Liver (tissue), 9 donors: ENCODE results near the gene BTBD17. TPM values are rescaled to one million over a fixed set of nuclear protein-coding genes. Genes with fewer than 3 reads are reported as not detected.

Experiments
- DNase-seq: peaks from one replicate; pipeline ENCODE4 v3.0.0-alpha.2; 2017; ENCODE audit warnings: low spot score
- H3K27ac ChIP-seq, 2 donors: one replicate each; pipeline ENCODE4 v1.7.0; 2013; ENCODE audit warnings: inconsistent platforms in 2 of 2, low read length in 2 of 2, control low read depth in 1 of 2, low read depth in 1 of 2, mild to moderate bottlenecking in 1 of 2
- H3K27me3 ChIP-seq, 4 donors: one replicate each; pipeline versions ENCODE4 v1.6.1 to v1.7.0; 2013; ENCODE audit warnings: low read length in 3 of 4, inconsistent platforms in 1 of 4, mild to moderate bottlenecking in 1 of 4, moderate library complexity in 1 of 4; ENCODE audit not compliant: control insufficient read depth in 4 of 4, insufficient read depth in 4 of 4
- H3K36me3 ChIP-seq, 4 donors: one replicate each; pipeline versions ENCODE4 v1.6.1 to v1.7.0; 2013; ENCODE audit warnings: low read length in 3 of 4, mild to moderate bottlenecking in 3 of 4, low read depth in 1 of 4, moderate library complexity in 1 of 4; ENCODE audit not compliant: control insufficient read depth in 4 of 4, insufficient read depth in 3 of 4
- H3K4me1 ChIP-seq, 4 donors: one replicate each; pipeline versions ENCODE4 v1.6.1 to v1.7.0; 2013; ENCODE audit warnings: low read length in 3 of 4, mild to moderate bottlenecking in 3 of 4, moderate library complexity in 1 of 4; ENCODE audit not compliant: control insufficient read depth in 4 of 4, insufficient read depth in 4 of 4
- H3K4me3 ChIP-seq, 3 donors: one replicate each; pipeline versions ENCODE4 v1.6.1 to v1.7.0; 2013; ENCODE audit warnings: low read length in 3 of 3, control low read depth in 1 of 3, low read depth in 1 of 3, mild to moderate bottlenecking in 1 of 3
- H3K9ac ChIP-seq, 2 donors: one replicate each; pipeline ENCODE4 v1.7.0; 2013; ENCODE audit warnings: low read length in 2 of 2, mild to moderate bottlenecking in 2 of 2, moderate library complexity in 2 of 2, control low read depth in 1 of 2, low read depth in 1 of 2
- H3K9me3 ChIP-seq, 4 donors: one replicate each; pipeline versions ENCODE4 v1.6.1 to v1.7.0; 2013; ENCODE audit warnings: low read length in 3 of 4; ENCODE audit not compliant: control insufficient read depth in 4 of 4
- ATF3 ChIP-seq: IDR thresholded peaks from 2 replicates; pipeline ENCODE4 v1.6.1; 2016; ENCODE audit warnings: antibody characterized with exemption
- CTCF ChIP-seq: fragments of 150-350 bp; IDR thresholded peaks from 2 replicates; pipeline ENCODE4 v1.5.1; 2017; ENCODE audit warnings: improper control_type of control experiment, low read depth, low read length; ENCODE audit not compliant: missing input control
- EGR1 ChIP-seq, 2 donors: IDR thresholded peaks; 2 replicates each; pipeline ENCODE4 v1.6.1; 2016 to 2018; ENCODE audit warnings: antibody characterized with exemption in 2 of 2, low read depth in 2 of 2
- FOXA1 ChIP-seq: IDR thresholded peaks from 2 replicates; pipeline ENCODE4 v1.6.1; 2016; ENCODE audit warnings: antibody characterized with exemption
- FOXA2 ChIP-seq: IDR thresholded peaks from 2 replicates; pipeline ENCODE4 v1.6.1; 2016; ENCODE audit warnings: antibody characterized with exemption
- GABPA ChIP-seq, 2 donors: IDR thresholded peaks in 1 of 2; conservative IDR thresholded peaks in 1 of 2; 2 replicates each; pipeline ENCODE4 v1.6.1; 2016; ENCODE audit warnings: antibody characterized with exemption in 2 of 2, mild to moderate bottlenecking in 1 of 2, moderate library complexity in 1 of 2
- HNF4A ChIP-seq, 2 donors: conservative IDR thresholded peaks; 2 replicates each; pipeline ENCODE4 v1.6.1; 2016; ENCODE audit warnings: antibody characterized with exemption in 2 of 2, mild to moderate bottlenecking in 2 of 2
- HNF4G ChIP-seq: IDR thresholded peaks from 2 replicates; pipeline ENCODE4 v1.6.1; 2016; ENCODE audit warnings: antibody characterized with exemption
- JUND ChIP-seq, 2 donors: IDR thresholded peaks; 2 replicates each; pipeline ENCODE4 v1.6.1; 2016; ENCODE audit warnings: antibody characterized with exemption in 2 of 2
- MAX ChIP-seq: IDR thresholded peaks from 2 replicates; pipeline ENCODE4 v1.6.1; 2016; ENCODE audit warnings: antibody characterized with exemption
- NR2F2 ChIP-seq: IDR thresholded peaks from 2 replicates; pipeline ENCODE4 v1.6.1; 2016; ENCODE audit warnings: antibody characterized with exemption
- RAD21 ChIP-seq, 2 donors: IDR thresholded peaks; 2 replicates each; pipeline ENCODE4 v1.6.1; 2016; ENCODE audit warnings: antibody characterized with exemption in 2 of 2, mild to moderate bottlenecking in 2 of 2
- REST ChIP-seq: IDR thresholded peaks from 2 replicates; pipeline ENCODE4 v1.6.1; 2016; ENCODE audit warnings: antibody characterized with exemption, mild to moderate bottlenecking
- RXRA ChIP-seq, 2 donors: IDR thresholded peaks; 2 replicates each; pipeline ENCODE4 v1.6.1; 2017 to 2018; ENCODE audit warnings: antibody characterized with exemption in 2 of 2, mild to moderate bottlenecking in 1 of 2
- SP1 ChIP-seq: IDR thresholded peaks from 2 replicates; pipeline ENCODE4 v1.6.1; 2018; ENCODE audit warnings: antibody characterized with exemption, mild to moderate bottlenecking
- TAF1 ChIP-seq: conservative IDR thresholded peaks from 2 replicates; pipeline ENCODE4 v1.6.1; 2016; ENCODE audit warnings: antibody characterized with exemption, mild to moderate bottlenecking
- YY1 ChIP-seq: IDR thresholded peaks from 2 replicates; pipeline ENCODE4 v1.6.1; 2016; ENCODE audit warnings: antibody characterized with exemption, mild to moderate bottlenecking
- ZBTB33 ChIP-seq: IDR thresholded peaks from 2 replicates; pipeline ENCODE4 v1.6.1; 2016; ENCODE audit warnings: antibody characterized with exemption
- WGBS: extraction: QIAGEN DNeasy Blood & Tissue Kit; methylation state at CpG from one replicate; pipeline ENCODE4 v1.1.7; 2013; 5-methylcytosine and 5-hydroxymethylcytosine counted together
- polyA plus RNA-seq, 2 donors: library from polyadenylated mRNA; stranded (reverse) in 1 of 2; unstranded in 1 of 2; fragments of 200-250 nt in 1 of 2; fragments of >200 nt in 1 of 2; fragmentation: Nextera tagmentation in 1 of 2; extraction: Ambion mirVana in 1 of 2; gene quantifications; one replicate each; pipeline versions ENCODE4 v1.2.1 to v1.2.3, GENCODE V29; 2013 to 2015
- total RNA-seq, 2 donors: library from RNA; depleted of rRNA; stranded (reverse); fragments of >200 nt; gene quantifications; one replicate each; pipeline ENCODE4 v1.2.3, GENCODE V29; 2014
- donor health status: healthy.
- donor health status: healthy.
- donor health status: healthy.
- donor health status: healthy.
- donor health status: healthy.

The BTBD17 gene
- total and polyA plus RNA-seq, 4 donors, result not detected

- 64% methylated on average over 10 of the region's 10 CpGs for WGBS
- Histone ChIP-seq H3K27me3 (no peaks in the 10 kb centered on the region), H3K9ac (no peak overlapping the region), H3K4me3 (no peak overlapping the region), H3K36me3 (no peaks in the 10 kb centered on the region), H3K9me3 (no peaks in the 10 kb centered on the region), H3K27ac (no peak overlapping the region), H3K4me1 (peaks cover 3 to 18% (median 13%) of the 10 kb centered on the region in 4 donors)
- no peak for TF ChIP-seq FOXA2
- no peak for TF ChIP-seq CTCF
- TF ChIP-seq GABPA (IDR thresholded peaks at IDR 0.05 in 1 of 2, conservative IDR thresholded peaks at IDR 0.05 in 1 of 2), result no peak
- no peak for TF ChIP-seq HNF4G
- TF ChIP-seq NR2F2, result no peak
- no peak for TF ChIP-seq MAX
- no peak for TF ChIP-seq YY1
- TF ChIP-seq JUND (IDR thresholded peaks at IDR 0.05), result no peak
- TF ChIP-seq EGR1 (IDR thresholded peaks at IDR 0.05; ENCODE audit: low read depth in 2 of 2), result no peak
- no peak for TF ChIP-seq RAD21 (IDR thresholded peaks at IDR 0.05)
- no peak for TF ChIP-seq SP1
- no peak for TF ChIP-seq RXRA (IDR thresholded peaks at IDR 0.05)
- TF ChIP-seq ATF3, result no peak
- TF ChIP-seq ZBTB33, result no peak
- no peak for TF ChIP-seq FOXA1
- TF ChIP-seq REST, result no peak
- TF ChIP-seq HNF4A (conservative IDR thresholded peaks at IDR 0.05), result no peak
- TF ChIP-seq TAF1, result no peak
- DNase-seq, result no peak
Measured at GRCh38 chr17:74369221-74369620, 7.6 kb upstream of the BTBD17 start.
